ENCODE measurements around the gene MEF2C. TPM values are rescaled to one million over a fixed set of nuclear protein-coding genes. Genes with fewer than 3 reads are reported as not detected.

The MEF2C gene
- polyA plus RNA-seq, 3 donors: 32.0 to 89.3 (median 88.3) TPM

DNA sequence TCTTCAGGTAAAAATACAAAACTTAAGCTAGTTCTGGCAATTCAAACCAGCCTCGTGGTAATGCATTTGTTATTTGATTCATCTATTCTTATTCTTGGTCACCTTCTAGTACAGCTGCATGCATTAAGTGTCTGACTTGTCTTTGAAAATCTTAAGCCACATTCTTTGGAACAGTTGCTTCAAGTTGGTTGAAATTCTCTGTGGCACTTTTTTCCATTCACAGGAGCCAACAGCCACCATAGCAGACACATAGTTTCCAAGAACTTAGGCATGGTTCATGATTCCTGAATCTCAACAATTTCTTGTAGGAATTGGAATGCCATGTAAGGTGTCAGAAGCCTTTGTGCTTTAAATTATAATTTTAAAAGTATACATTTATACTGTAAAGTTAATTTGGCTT is 47.4 kb upstream of the MEF2C start:
- Histone ChIP-seq H3K9ac (ENCODE audit: insufficient read depth, low read length, poor library complexity, severe bottlenecking) (no peak overlapping the region), H3K36me3 (replicated peaks in 1 of 2; ENCODE audit: control insufficient read depth in 1 of 2, insufficient read depth in 2 of 2, low read length in 2 of 2) (no peaks in the 10 kb centered on the region), H3K27me3 (ENCODE audit: control insufficient read depth in 2 of 2, insufficient read depth in 2 of 2, low read length in 2 of 2) (no peaks in the 10 kb centered on the region), H3K27ac (ENCODE audit: low read depth in 1 of 2, low read length in 2 of 2) (no peak overlapping the region), H3K79me2 (ENCODE audit: insufficient read depth, low read length) (no peaks in the 10 kb centered on the region), H2AFZ (ENCODE audit: insufficient read depth, low read depth, low read length, poor library complexity, severe bottlenecking) (no peak overlapping the region), H3K4me2 (replicated peaks; ENCODE audit: extremely low read depth, low read length, poor library complexity, severe bottlenecking) (no peak overlapping the region), H4K20me1 (ENCODE audit: insufficient read depth, low read length) (no peaks in the 10 kb centered on the region), H3K4me1 (ENCODE audit: control insufficient read depth in 1 of 2, insufficient read depth in 2 of 2, low read length in 2 of 2) (no peaks in the 10 kb centered on the region), H3K9me3 (replicated peaks in 1 of 2; ENCODE audit: control insufficient read depth in 1 of 2, insufficient read depth in 1 of 2, low read length in 2 of 2) (no peaks in the 10 kb centered on the region), H3K4me3 (replicated peaks in 1 of 3; ENCODE audit: low read depth in 2 of 3, low read length in 3 of 3) (no peak overlapping the region)
- Mint-ChIP-seq H3K4me3 (no peak overlapping the region), H3K4me1 (no peaks in the 10 kb centered on the region), H3K9me3 (no peaks in the 10 kb centered on the region), H3K27me3 (ENCODE audit: low read depth in 3 of 3) (no peaks in the 10 kb centered on the region), H3K27ac (no peak overlapping the region), H3K36me3 (peaks cover 0 to 5% of the 10 kb centered on the region in 2 donors)
- TF ChIP-seq, protein P1, sequence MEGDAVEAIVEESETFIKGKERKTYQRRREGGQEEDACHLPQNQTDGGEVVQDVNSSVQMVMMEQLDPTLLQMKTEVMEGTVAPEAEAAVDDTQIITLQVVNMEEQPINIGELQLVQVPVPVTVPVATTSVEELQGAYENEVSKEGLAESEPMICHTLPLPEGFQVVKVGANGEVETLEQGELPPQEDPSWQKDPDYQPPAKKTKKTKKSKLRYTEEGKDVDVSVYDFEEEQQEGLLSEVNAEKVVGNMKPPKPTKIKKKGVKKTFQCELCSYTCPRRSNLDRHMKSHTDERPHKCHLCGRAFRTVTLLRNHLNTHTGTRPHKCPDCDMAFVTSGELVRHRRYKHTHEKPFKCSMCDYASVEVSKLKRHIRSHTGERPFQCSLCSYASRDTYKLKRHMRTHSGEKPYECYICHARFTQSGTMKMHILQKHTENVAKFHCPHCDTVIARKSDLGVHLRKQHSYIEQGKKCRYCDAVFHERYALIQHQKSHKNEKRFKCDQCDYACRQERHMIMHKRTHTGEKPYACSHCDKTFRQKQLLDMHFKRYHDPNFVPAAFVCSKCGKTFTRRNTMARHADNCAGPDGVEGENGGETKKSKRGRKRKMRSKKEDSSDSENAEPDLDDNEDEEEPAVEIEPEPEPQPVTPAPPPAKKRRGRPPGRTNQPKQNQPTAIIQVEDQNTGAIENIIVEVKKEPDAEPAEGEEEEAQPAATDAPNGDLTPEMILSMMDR (IDR thresholded peaks at IDR 0.05): no peak
- no peak for DNase-seq
- no CpG with 5 or more reads among the region's 1 CpG for WGBS (ENCODE audit: insufficient coverage)
- intact Hi-C loops (cut with micrococcal nuclease): no loop called here

DNA sequence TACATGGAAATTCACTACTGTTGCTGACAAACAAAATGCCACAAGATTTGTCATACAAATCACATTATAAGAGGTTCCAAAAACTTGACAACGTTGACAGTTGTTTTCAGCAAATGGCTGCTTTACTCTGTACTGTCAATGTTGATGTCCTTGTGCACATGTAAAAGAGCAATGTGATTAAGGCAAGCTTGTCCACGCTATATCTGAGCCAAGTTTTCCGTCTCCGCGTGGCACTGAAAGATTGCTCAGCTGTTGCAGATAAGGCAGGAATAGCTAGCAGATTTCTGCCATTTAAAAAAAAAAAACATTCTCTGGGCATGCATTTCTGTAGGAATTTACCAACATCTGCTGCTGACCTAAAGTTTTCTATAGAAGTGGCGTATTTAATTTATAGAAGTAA is 46.4 kb upstream of the MEF2C start:
- H3K79me2 ChIP-seq (ENCODE audit: insufficient read depth, low read length): no peaks in the 10 kb centered on the region
- intact Hi-C loops (cut with micrococcal nuclease): no loop called here
- no peak overlapping the region for H3K27ac ChIP-seq (ENCODE audit: low read depth in 1 of 2, low read length in 2 of 2)
- Mint-ChIP-seq H3K27me3 (ENCODE audit: low read depth in 3 of 3) (no peaks in the 10 kb centered on the region), H3K4me3 (no peak overlapping the region), H3K36me3 (peaks cover 0 to 5% of the 10 kb centered on the region in 2 donors), H3K27ac (no peak overlapping the region), H3K4me1 (no peaks in the 10 kb centered on the region), H3K9me3 (no peaks in the 10 kb centered on the region)
- H3K4me3 ChIP-seq (replicated peaks in 1 of 3; ENCODE audit: low read depth in 2 of 3, low read length in 3 of 3): no peak overlapping the region
- 100% methylated on average over 3 of the region's 6 CpGs for WGBS (ENCODE audit: insufficient coverage)
- H2AFZ ChIP-seq (ENCODE audit: insufficient read depth, low read depth, low read length, poor library complexity, severe bottlenecking): no peak overlapping the region
- no peaks in the 10 kb centered on the region for H3K27me3 ChIP-seq (ENCODE audit: control insufficient read depth in 2 of 2, insufficient read depth in 2 of 2, low read length in 2 of 2)
- no peak overlapping the region for H3K9ac ChIP-seq (ENCODE audit: insufficient read depth, low read length, poor library complexity, severe bottlenecking)
- no peaks in the 10 kb centered on the region for H4K20me1 ChIP-seq (ENCODE audit: insufficient read depth, low read length)
- no peak for DNase-seq
- no peaks in the 10 kb centered on the region for H3K9me3 ChIP-seq (replicated peaks in 1 of 2; ENCODE audit: control insufficient read depth in 1 of 2, insufficient read depth in 1 of 2, low read length in 2 of 2)
- no peak overlapping the region for H3K4me2 ChIP-seq (replicated peaks; ENCODE audit: extremely low read depth, low read length, poor library complexity, severe bottlenecking)
- no peaks in the 10 kb centered on the region for H3K36me3 ChIP-seq (replicated peaks in 1 of 2; ENCODE audit: control insufficient read depth in 1 of 2, insufficient read depth in 2 of 2, low read length in 2 of 2)
- no peaks in the 10 kb centered on the region for H3K4me1 ChIP-seq (ENCODE audit: control insufficient read depth in 1 of 2, insufficient read depth in 2 of 2, low read length in 2 of 2)
- TF ChIP-seq, protein P1 (IDR thresholded peaks at IDR 0.05): no peak

All from CD14-positive monocyte (primary cell).